Measurements from ENCODE around the gene UBR3. TPM values are rescaled to one million over a fixed set of nuclear protein-coding genes. Genes with fewer than 3 reads are reported as not detected.
"Not testable (repeated sequence)": the region's sequence is repeated elsewhere in the genome, so short reads cannot be mapped to it uniquely, and the experiment has no call there.

The UBR3 gene
- total RNA-seq, 1 experiment from 2014 or later = 21.9 TPM

GRCh38 chr2:169815849-169816248, 11.4 kb upstream of the UBR3 start:
- peaks cover 8% of the 10 kb centered on the region in 2 experiments for H3K4me1 Mint-ChIP-seq
- H2BK5ac ChIP-seq (ENCODE audit: insufficient read length, low read length) = no peak overlapping the region
- peaks cover 11% of the 10 kb centered on the region in 2 experiments; a peak in 4 of 5 replicates for H3K9me3 Mint-ChIP-seq
- peaks cover 56 to 81% (median 81%) of the 10 kb centered on the region in 3 experiments for H3K36me3 Mint-ChIP-seq (ENCODE audit: insufficient read depth in 1 of 3, low read depth in 3 of 3)
- H2BK120ac ChIP-seq (ENCODE audit: low read depth, low read length, poor library complexity, severe bottlenecking) = no peak overlapping the region
- H3K56ac ChIP-seq (ENCODE audit: insufficient read length, low read depth, low read length) = no peak overlapping the region
- no peaks in the 10 kb centered on the region for H4K20me1 ChIP-seq (ENCODE audit: control insufficient read depth, insufficient read depth, insufficient read length)
- no peaks in the 10 kb centered on the region for H3K4me1 ChIP-seq (ENCODE audit: insufficient read depth, low read length)
- no peaks in the 10 kb centered on the region for H3K23me2 ChIP-seq (ENCODE audit: insufficient read length, low read depth, low read length, poor library complexity, severe bottlenecking)
- no peak overlapping the region for H2BK15ac ChIP-seq (ENCODE audit: low read depth, low read length)
- no peak overlapping the region for H3K14ac ChIP-seq (ENCODE audit: insufficient read depth, low read length)
- no peak overlapping the region for H4K5ac ChIP-seq (ENCODE audit: insufficient read length, low read depth, low read length)
- no peak overlapping the region for H3K4me2 ChIP-seq (ENCODE audit: insufficient read depth, insufficient read length, low read length)
- H4K8ac ChIP-seq (replicated peaks; ENCODE audit: insufficient read length, low read depth, low read length) = no peak overlapping the region
- H3K79me2 ChIP-seq (ENCODE audit: insufficient read depth, low read length) = no peaks in the 10 kb centered on the region; the same call in 1 of the 2 replicates
- no peak overlapping the region for H3K18ac ChIP-seq (ENCODE audit: insufficient read length, low read depth, low read length)
- H2AFZ ChIP-seq (ENCODE audit: low read length) = no peak overlapping the region
- no peak overlapping the region for H3T11ph ChIP-seq (ENCODE audit: low read length)
- no peak overlapping the region for H3K9ac ChIP-seq (ENCODE audit: extremely low read depth, insufficient read length, low read length)
- H3K4me3 Mint-ChIP-seq = no peak overlapping the region
- H2AK5ac ChIP-seq (ENCODE audit: insufficient read length, low read length) = no peak overlapping the region
- H3K9me3 ChIP-seq (ENCODE audit: control insufficient read depth, low read depth, low read length) = no peaks in the 10 kb centered on the region
- no peak overlapping the region for H2BK20ac ChIP-seq (ENCODE audit: low read depth, low read length, poor library complexity, severe bottlenecking)
- H3K23ac ChIP-seq (ENCODE audit: insufficient read length, low read depth, low read length) = no peak overlapping the region
- no peak overlapping the region for H3K27ac Mint-ChIP-seq
- no peak overlapping the region for H2BK12ac ChIP-seq (ENCODE audit: insufficient read length, low read depth, low read length)
- no peak overlapping the region for H4K91ac ChIP-seq (ENCODE audit: insufficient read length, low read depth, low read length)
- no peak overlapping the region for H3K27ac ChIP-seq (ENCODE audit: insufficient read length, low read depth, low read length)
- no CpG with 5 or more reads among the region's 1 CpG for WGBS (ENCODE audit: extremely low coverage, insufficient read length, low lambda C conversion rate)
- no peak for DNase-seq
- H3K27me3 Mint-ChIP-seq (ENCODE audit: low read depth) = no peaks in the 10 kb centered on the region
- no peaks in the 10 kb centered on the region for H3K27me3 ChIP-seq (ENCODE audit: insufficient read depth, low read length)
- H3K79me1 ChIP-seq (ENCODE audit: insufficient read depth, low read depth, low read length, poor library complexity, severe bottlenecking) = peaks cover 3% of the 10 kb centered on the region
- TF ChIP-seq CTCF (conservative IDR thresholded peaks at IDR 0.05) = no peak
- H3K4ac ChIP-seq (ENCODE audit: low read depth, low read length) = no peak overlapping the region

GRCh38 chr2:169816961-169817360, 10.3 kb upstream of the UBR3 start:
- H4K20me1 ChIP-seq (ENCODE audit: control insufficient read depth, insufficient read depth, insufficient read length); H3K4me2 ChIP-seq (ENCODE audit: insufficient read depth, insufficient read length, low read length); H3K56ac ChIP-seq (ENCODE audit: insufficient read length, low read depth, low read length); H4K91ac ChIP-seq (ENCODE audit: insufficient read length, low read depth, low read length); H2BK20ac ChIP-seq (ENCODE audit: low read depth, low read length, poor library complexity, severe bottlenecking); H3K14ac ChIP-seq (ENCODE audit: insufficient read depth, low read length); H2BK15ac ChIP-seq (ENCODE audit: low read depth, low read length); H3K27ac Mint-ChIP-seq; H3K4ac ChIP-seq (ENCODE audit: low read depth, low read length); H3K27me3 Mint-ChIP-seq (ENCODE audit: low read depth); H4K5ac ChIP-seq (ENCODE audit: insufficient read length, low read depth, low read length); H3K23ac ChIP-seq (ENCODE audit: insufficient read length, low read depth, low read length); H4K8ac ChIP-seq (replicated peaks; ENCODE audit: insufficient read length, low read depth, low read length); H3T11ph ChIP-seq (ENCODE audit: low read length); H3K4me1 Mint-ChIP-seq; H3K4me1 ChIP-seq (ENCODE audit: insufficient read depth, low read length); H3K9ac ChIP-seq (ENCODE audit: extremely low read depth, insufficient read length, low read length); H3K9me3 ChIP-seq (ENCODE audit: control insufficient read depth, low read depth, low read length); H3K4me3 Mint-ChIP-seq; H2AK5ac ChIP-seq (ENCODE audit: insufficient read length, low read length); H3K79me2 ChIP-seq (ENCODE audit: insufficient read depth, low read length); H3K79me1 ChIP-seq (ENCODE audit: insufficient read depth, low read depth, low read length, poor library complexity, severe bottlenecking); DNase-seq; H3K27ac ChIP-seq (ENCODE audit: insufficient read length, low read depth, low read length); H2BK5ac ChIP-seq (ENCODE audit: insufficient read length, low read length); H2AFZ ChIP-seq (ENCODE audit: low read length); H3K18ac ChIP-seq (ENCODE audit: insufficient read length, low read depth, low read length); H2BK120ac ChIP-seq (ENCODE audit: low read depth, low read length, poor library complexity, severe bottlenecking); H3K27me3 ChIP-seq (ENCODE audit: insufficient read depth, low read length); H2BK12ac ChIP-seq (ENCODE audit: insufficient read length, low read depth, low read length); H3K23me2 ChIP-seq (ENCODE audit: insufficient read length, low read depth, low read length, poor library complexity, severe bottlenecking): not testable (repeated sequence)
- Mint-ChIP-seq H3K36me3 (ENCODE audit: insufficient read depth in 1 of 3, low read depth in 3 of 3) (peaks cover 53 to 81% (median 81%) of the 10 kb centered on the region in 3 experiments), H3K9me3 (peaks cover 11% of the 10 kb centered on the region in 2 experiments; a peak in 4 of 5 replicates)

Data from H9 (cell line).